GM12878 (cell line): ENCODE results near the gene MYO7B. TPM values are rescaled to one million over a fixed set of nuclear protein-coding genes. Genes with fewer than 3 reads are reported as not detected.

ENCODE experiments used
- ATAC-seq: fragments of 200-7000 bp; cut with Tn5 transposase; 3 replicates; pipeline ENCODE4 v1.9.1; 2020; ENCODE audit warnings: mild to moderate bottlenecking, moderate library complexity
- BruUV-seq: library from RNA; stranded (reverse); fragments of 400-500 nt; replicated peaks from 2 replicates; lab custom pipeline; 2021; lab: Mats Ljungman, UMichigan
- CTCF ChIA-PET: fragments of 300-600 bp; sonication (Branson Sonifier 250); formaldehyde crosslinking; extraction: SDS; loops from one replicate; lab custom pipeline; 2021; ENCODE audit warnings: inconsistent platforms; lab: Yijun Ruan, JAX
- POLR2A ChIA-PET: fragments of 350-600 bp; formaldehyde crosslinking; extraction: SDS; loops from one replicate; lab custom pipeline; 2021; ENCODE audit warnings: inconsistent platforms; lab: Charles Lee
- RAD21 ChIA-PET: fragments of 300-600 bp; sonication (Branson Sonifier 250); formaldehyde crosslinking; loops from one replicate; lab custom pipeline; 2023; ENCODE audit warnings: antibody characterized with exemption; ENCODE audit not compliant: unreplicated experiment; lab: Charles Lee
- SMC1A ChIA-PET: fragments of 300-600 bp; sonication (Branson Sonifier 250); formaldehyde crosslinking; loops from one replicate; lab custom pipeline; 2023; ENCODE audit not compliant: unreplicated experiment, uncharacterized antibody; lab: Charles Lee
- DNase-seq: peaks from one replicate; pipeline ENCODE4 v3.0.0-alpha.2; 2011; ENCODE audit warnings: low read depth, low spot score
- FAIRE-seq: peaks from 3 replicates; lab custom pipeline; 2011; peaks lifted over from hg19 to GRCh38; lab: Jason Lieb, UNC
- H2AFZ ChIP-seq: 2 replicates; pipeline ENCODE4 v1.6.0; 2011; ENCODE audit warnings: low read depth, low read length, control low read depth; ENCODE audit not compliant: control insufficient read depth
- H3K27ac ChIP-seq: 2 replicates; pipeline ENCODE4 v1.5.1; 2011; ENCODE audit warnings: control low read depth; ENCODE audit not compliant: control insufficient read depth, insufficient read depth
- H3K27me3 ChIP-seq, 2 experiments: replicated peaks in 1 of 2; 2 replicates each; pipeline versions ENCODE4 v1.6.0 to v1.6.1; 2011; ENCODE audit warnings: low read length in 1 of 2; ENCODE audit not compliant: control insufficient read depth in 2 of 2, insufficient read depth in 2 of 2
- H3K36me3 ChIP-seq, 2 experiments: 2 replicates each; pipeline ENCODE4 v1.5.1; 2011; ENCODE audit warnings: low read length in 1 of 2; ENCODE audit not compliant: control insufficient read depth in 2 of 2, insufficient read depth in 2 of 2
- H3K4me1 ChIP-seq: 2 replicates; pipeline ENCODE4 v1.6.1; 2011; ENCODE audit warnings: mild to moderate bottlenecking, low read length, moderate library complexity, mixed read lengths; ENCODE audit not compliant: control insufficient read depth, insufficient read depth
- H3K4me2 ChIP-seq: 2 replicates; pipeline ENCODE4 v1.6.0; 2011; ENCODE audit warnings: control low read depth; ENCODE audit not compliant: control insufficient read depth, insufficient read depth
- H3K4me3 ChIP-seq: fragments of 200-600 bp; sonication (generic); 2 replicates; pipeline ENCODE4 v1.5.1; 2016
- H3K79me2 ChIP-seq: 2 replicates; pipeline ENCODE4 v1.6.0; 2011; ENCODE audit warnings: low read length; ENCODE audit not compliant: control insufficient read depth, insufficient read depth
- H3K9ac ChIP-seq: 2 replicates; pipeline ENCODE4 v1.8.0; 2011; ENCODE audit warnings: low read length, control low read depth, mixed read lengths; ENCODE audit not compliant: control insufficient read depth, insufficient read depth
- H3K9me3 ChIP-seq: replicated peaks from 3 replicates; pipeline ENCODE4 v1.5.1; 2011; ENCODE audit warnings: mild to moderate bottlenecking, low read length; ENCODE audit not compliant: control insufficient read depth, insufficient read depth
- H4K20me1 ChIP-seq: 2 replicates; pipeline ENCODE4 v1.6.0; 2011; ENCODE audit not compliant: control insufficient read depth, insufficient read depth
- CBX5 ChIP-seq: sonication (generic); IDR thresholded peaks from 2 replicates; pipeline ENCODE4 v1.6.1; 2016; ENCODE audit warnings: low read depth, moderate library complexity, mild to moderate bottlenecking, inconsistent platforms
- CREM ChIP-seq: IDR thresholded peaks from 2 replicates; pipeline ENCODE4 v1.6.1; 2014; ENCODE audit warnings: antibody characterized with exemption, low read depth
- IRF5 ChIP-seq: fragments of 450-650 bp; IDR thresholded peaks from 2 replicates; pipeline ENCODE4 v1.6.1; 2017; ENCODE audit warnings: borderline replicate concordance
- MYB ChIP-seq: fragments of 150-350 bp; IDR thresholded peaks from 2 replicates; pipeline ENCODE4 v1.6.1; 2014; ENCODE audit warnings: mild to moderate bottlenecking, low read depth, low read length, borderline replicate concordance
- MYC ChIP-seq: IDR thresholded peaks from 2 replicates; pipeline ENCODE4 v1.6.1; 2011; ENCODE audit warnings: mild to moderate bottlenecking, low read length, moderate library complexity, inconsistent platforms; ENCODE audit not compliant: insufficient read depth, insufficient replicate concordance, insufficient read length, severe bottlenecking
- NFIC ChIP-seq: IDR thresholded peaks from 2 replicates; pipeline ENCODE4 v1.6.1; 2012; ENCODE audit warnings: low read depth, mild to moderate bottlenecking, inconsistent platforms, low read length, moderate library complexity
- POLR2AphosphoS5 ChIP-seq: IDR thresholded peaks from 2 replicates; pipeline ENCODE4 v1.6.1; 2011; ENCODE audit warnings: mild to moderate bottlenecking, low read length, inconsistent platforms
- RAD51 ChIP-seq: fragments of 450-650 bp; IDR thresholded peaks from 2 replicates; pipeline ENCODE4 v1.6.1; 2016; ENCODE audit warnings: moderate library complexity, mild to moderate bottlenecking, inconsistent platforms
- SPI1 ChIP-seq: IDR thresholded peaks from 2 replicates; pipeline ENCODE4 v1.6.1; 2011; ENCODE audit warnings: low read depth, mild to moderate bottlenecking, low read length, moderate library complexity, borderline replicate concordance; ENCODE audit not compliant: insufficient read depth
- SREBF1 ChIP-seq: IDR thresholded peaks from 2 replicates; pipeline ENCODE4 v1.6.1; 2012; ENCODE audit warnings: mild to moderate bottlenecking, low read length
- SREBF2 ChIP-seq: IDR thresholded peaks from 2 replicates; pipeline ENCODE4 v1.6.1; 2012; ENCODE audit warnings: mild to moderate bottlenecking, low read length
- TCF12 ChIP-seq: IDR thresholded peaks from 2 replicates; pipeline ENCODE4 v1.6.1; 2011; ENCODE audit warnings: low read depth, mild to moderate bottlenecking, low read length
- YY1 ChIP-seq: IDR thresholded peaks from 2 replicates; pipeline ENCODE4 v1.6.1; 2011; ENCODE audit warnings: low read depth, mild to moderate bottlenecking, low read length
- ZNF207 ChIP-seq: fragments of 450-650 bp; IDR thresholded peaks from 2 replicates; pipeline ENCODE4 v1.6.1; 2014; ENCODE audit warnings: antibody characterized with exemption, mild to moderate bottlenecking, borderline replicate concordance
- WGBS: methylation state at CpG from one replicate; pipeline ENCODE4 v1.1.6; 2016; ENCODE audit warnings: low lambda C conversion rate; ENCODE audit not compliant: insufficient replicate concordance, insufficient coverage; ENCODE audit errors: missing lambda C conversion rate; 5-methylcytosine and 5-hydroxymethylcytosine counted together
- in situ Hi-C: fragments of 300-500 bp; cut with MboI; formaldehyde crosslinking; loops from 9 replicates; pipeline ENCODE4 v1.14.3; 2018; ENCODE audit warnings: mixed read lengths
- intact Hi-C: fragments of 100-400 bp; cut with micrococcal nuclease; formaldehyde crosslinking; loops from one replicate; pipeline ENCODE4 v1.14.2; 2022; ENCODE audit not compliant: unreplicated experiment
- polyA plus RNA-seq, 11 experiments: library from polyadenylated mRNA; depleted of rRNA in 4 of 11; unstranded in 6 of 11; stranded (reverse) in 5 of 11; fragments of >200 nt; fragmentation: Nextera tagmentation in 4 of 11; fragmentation: Illumina TruSeq in 1 of 11; extraction: Ambion mirVana in 4 of 11; extraction: Trizol in 1 of 11; gene quantifications; 1 replicate in 1 of 11; 2 replicates in 10 of 11; pipeline versions ENCODE4 v1.2.1 to v1.2.3, GENCODE V29; 2011 to 2016; ENCODE audit warnings: inconsistent platforms in 2 of 11, missing spikeins in 2 of 11, low read depth in 1 of 11
- total RNA-seq, 4 experiments: library from RNA; depleted of rRNA in 3 of 4; stranded (reverse); fragments of >200 nt in 3 of 4; fragmentation: Illumina TruSeq in 1 of 4; extraction: Trizol in 1 of 4; gene quantifications; 2 replicates each; pipeline versions ENCODE4 v1.2.1 to v1.2.3, GENCODE V29; 2013 to 2021

The MYO7B gene
- total and polyA plus RNA-seq, 10 of the 15 experiments (the other 5 are each of a cell fraction or from before 2014, with no cell fraction given): 0.08 to 4.8 (median 1.2) TPM

GRCh38 chr2:127552846-127553245, 17.4 kb downstream of the MYO7B start (continued):
- TF ChIP-seq IRF5 (no peak), ZNF207 (no peak), YY1 (no peak), MYC (no peak), SPI1 (no peak)

GRCh38 chr2:127558911-127559310, 23.4 kb downstream of the MYO7B start:
- 69% methylated on average over 8 of the region's 8 CpGs for WGBS
- ChIA-PET RAD21 (no interaction called here), CTCF (no interaction called here), SMC1A (interaction anchor here (1.2 kb wide), 1 partner anchor 32 kb away, joined by 3 read pairs; the partner anchor contains the start of gene IWS1), POLR2A (no interaction called here)
- no peak for TF ChIP-seq SREBF2
- TF ChIP-seq POLR2AphosphoS5: no peak
- TF ChIP-seq TCF12: no peak
- no peak for TF ChIP-seq RAD51
- no peak for TF ChIP-seq CREM
- no peak for TF ChIP-seq CBX5
- TF ChIP-seq NFIC: no peak
- TF ChIP-seq SREBF1: no peak
- TF ChIP-seq MYC: no peak
- no peak for TF ChIP-seq MYB
- H3K9me3 ChIP-seq: peaks cover 1% of the 10 kb centered on the region; the same call in 2 of the 3 replicates
- ATAC-seq: no peak
- no peak overlapping the region for H2AFZ ChIP-seq
- H3K36me3 ChIP-seq: no peaks in the 10 kb centered on the region
- H4K20me1 ChIP-seq: no peaks in the 10 kb centered on the region
- H3K4me3 ChIP-seq: no peak overlapping the region
- DNase-seq: no peak
- BruUV-seq: no TSS peak
- no peak for FAIRE-seq
- intact Hi-C loops: no loop called here
- no peak overlapping the region for H3K27ac ChIP-seq
- in situ Hi-C loops: no loop called here
- no peak overlapping the region for H3K9ac ChIP-seq
- peaks cover 10% of the 10 kb centered on the region for H3K4me1 ChIP-seq
- 0 out of 4 replicates have a peak, but pooled peaks cover 0 to 4% of the 10 kb centered on the region in 2 experiments for H3K27me3 ChIP-seq
- H3K79me2 ChIP-seq: no peaks in the 10 kb centered on the region
- no peak overlapping the region for H3K4me2 ChIP-seq
